Measurements from ENCODE around the gene SRCIN1.
"Not testable (repeated sequence)": the region's sequence is repeated elsewhere in the genome, so short reads cannot be mapped to it uniquely, and the experiment has no call there.

SRCIN1 gene

DNA sequence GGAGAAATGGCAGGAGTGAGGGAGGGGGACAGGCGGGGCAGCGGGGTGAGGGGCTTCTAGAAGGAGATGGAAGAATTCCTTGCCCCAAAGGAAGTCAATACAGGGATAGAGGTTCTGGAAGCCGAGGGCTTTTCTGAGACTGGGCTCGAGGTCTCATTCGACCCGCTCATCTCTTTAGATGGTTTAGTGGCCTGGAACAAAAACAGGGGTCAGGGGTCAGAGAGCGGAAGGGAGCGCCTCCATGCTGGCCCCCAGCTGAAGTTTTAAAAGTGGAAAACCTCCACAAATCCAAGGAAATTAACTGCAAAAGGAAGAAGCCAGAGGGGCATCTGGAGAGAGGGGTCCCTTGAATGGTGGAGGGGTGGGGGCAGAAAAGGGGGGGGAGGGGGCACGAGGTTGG, 72.5 kb downstream of the SRCIN1 start:
- TF ChIP-seq, protein P1, sequence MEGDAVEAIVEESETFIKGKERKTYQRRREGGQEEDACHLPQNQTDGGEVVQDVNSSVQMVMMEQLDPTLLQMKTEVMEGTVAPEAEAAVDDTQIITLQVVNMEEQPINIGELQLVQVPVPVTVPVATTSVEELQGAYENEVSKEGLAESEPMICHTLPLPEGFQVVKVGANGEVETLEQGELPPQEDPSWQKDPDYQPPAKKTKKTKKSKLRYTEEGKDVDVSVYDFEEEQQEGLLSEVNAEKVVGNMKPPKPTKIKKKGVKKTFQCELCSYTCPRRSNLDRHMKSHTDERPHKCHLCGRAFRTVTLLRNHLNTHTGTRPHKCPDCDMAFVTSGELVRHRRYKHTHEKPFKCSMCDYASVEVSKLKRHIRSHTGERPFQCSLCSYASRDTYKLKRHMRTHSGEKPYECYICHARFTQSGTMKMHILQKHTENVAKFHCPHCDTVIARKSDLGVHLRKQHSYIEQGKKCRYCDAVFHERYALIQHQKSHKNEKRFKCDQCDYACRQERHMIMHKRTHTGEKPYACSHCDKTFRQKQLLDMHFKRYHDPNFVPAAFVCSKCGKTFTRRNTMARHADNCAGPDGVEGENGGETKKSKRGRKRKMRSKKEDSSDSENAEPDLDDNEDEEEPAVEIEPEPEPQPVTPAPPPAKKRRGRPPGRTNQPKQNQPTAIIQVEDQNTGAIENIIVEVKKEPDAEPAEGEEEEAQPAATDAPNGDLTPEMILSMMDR (IDR thresholded peaks at IDR 0.05): no peak
- H3K27me3 ChIP-seq (ENCODE audit: control insufficient read depth, insufficient read depth, low read length): no peaks in the 10 kb centered on the region
- no peak overlapping the region for H3K4me2 ChIP-seq (ENCODE audit: low read length)
- no peaks in the 10 kb centered on the region for H3K9me3 ChIP-seq (ENCODE audit: control insufficient read depth, low read length)
- no peaks in the 10 kb centered on the region for H3K4me1 ChIP-seq
- no peaks in the 10 kb centered on the region for H3K79me2 ChIP-seq
- H2AFZ ChIP-seq: no peak overlapping the region
- H3K27ac ChIP-seq: no peak overlapping the region
- no peak overlapping the region for H3K9ac ChIP-seq
- no peak overlapping the region for H3K4me3 ChIP-seq (ENCODE audit: low read depth, low read length)
- no peaks in the 10 kb centered on the region for H3K36me3 ChIP-seq (ENCODE audit: control insufficient read depth, insufficient read depth, low read length)

DNA sequence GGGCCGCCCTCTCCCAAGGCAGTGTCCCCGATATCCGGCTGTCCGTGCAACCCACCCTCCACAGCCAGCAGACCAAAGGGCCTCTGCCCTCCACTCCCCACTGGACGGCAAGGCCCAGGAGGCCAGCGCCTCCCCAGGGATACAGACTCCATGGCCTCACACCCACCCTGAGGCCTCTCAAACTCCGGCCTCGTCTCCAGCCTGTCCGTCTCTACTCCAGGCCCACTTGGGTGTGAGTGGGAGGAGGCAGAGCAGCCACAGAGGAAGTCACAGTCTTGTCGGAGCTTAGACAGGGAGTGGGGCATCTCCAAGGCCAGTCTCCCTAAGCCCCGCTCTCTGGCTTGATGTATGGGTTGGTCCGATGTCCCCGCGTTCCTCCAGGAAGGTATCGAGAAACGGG, 73.3 kb downstream of the SRCIN1 start:
- TF ChIP-seq, protein P1 (IDR thresholded peaks at IDR 0.05): no peak
- Histone ChIP-seq H3K4me1 (no peaks in the 10 kb centered on the region), H3K9me3 (ENCODE audit: control insufficient read depth, low read length) (no peaks in the 10 kb centered on the region), H3K79me2 (no peaks in the 10 kb centered on the region), H3K4me3 (ENCODE audit: low read depth, low read length) (no peak overlapping the region), H3K4me2 (ENCODE audit: low read length) (no peak overlapping the region), H3K36me3 (ENCODE audit: control insufficient read depth, insufficient read depth, low read length) (no peaks in the 10 kb centered on the region), H2AFZ (no peak overlapping the region), H3K9ac (no peak overlapping the region), H3K27ac (no peak overlapping the region), H3K27me3 (ENCODE audit: control insufficient read depth, insufficient read depth, low read length) (no peaks in the 10 kb centered on the region)

DNA sequence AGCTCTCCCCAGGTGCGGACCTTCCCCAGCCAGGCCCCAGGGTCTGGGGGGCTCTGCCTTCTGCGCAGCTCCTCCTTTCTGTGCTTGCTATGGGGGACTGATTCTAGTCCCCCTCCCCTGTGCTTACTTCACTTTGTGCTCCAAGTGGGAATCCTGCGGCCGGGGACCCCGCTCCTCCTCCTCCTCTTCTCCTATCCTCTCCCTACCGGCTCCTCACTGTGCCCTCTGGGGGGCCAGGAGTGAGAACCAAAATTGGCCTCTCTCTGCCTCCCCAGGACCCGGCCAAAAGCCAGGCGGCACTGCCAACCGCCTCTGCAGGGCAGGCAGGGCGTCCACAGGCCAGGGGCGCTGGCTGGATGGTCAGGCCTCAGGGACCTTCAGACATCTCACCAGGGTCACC, 74.0 kb downstream of the SRCIN1 start:
- H3K4me1 ChIP-seq; H3K4me2 ChIP-seq (ENCODE audit: low read length); H3K4me3 ChIP-seq (ENCODE audit: low read depth, low read length); H3K9me3 ChIP-seq (ENCODE audit: control insufficient read depth, low read length); H3K9ac ChIP-seq; H3K36me3 ChIP-seq (ENCODE audit: control insufficient read depth, insufficient read depth, low read length); H3K27me3 ChIP-seq (ENCODE audit: control insufficient read depth, insufficient read depth, low read length); H3K27ac ChIP-seq; H2AFZ ChIP-seq; H3K79me2 ChIP-seq: not testable (repeated sequence)

DNA sequence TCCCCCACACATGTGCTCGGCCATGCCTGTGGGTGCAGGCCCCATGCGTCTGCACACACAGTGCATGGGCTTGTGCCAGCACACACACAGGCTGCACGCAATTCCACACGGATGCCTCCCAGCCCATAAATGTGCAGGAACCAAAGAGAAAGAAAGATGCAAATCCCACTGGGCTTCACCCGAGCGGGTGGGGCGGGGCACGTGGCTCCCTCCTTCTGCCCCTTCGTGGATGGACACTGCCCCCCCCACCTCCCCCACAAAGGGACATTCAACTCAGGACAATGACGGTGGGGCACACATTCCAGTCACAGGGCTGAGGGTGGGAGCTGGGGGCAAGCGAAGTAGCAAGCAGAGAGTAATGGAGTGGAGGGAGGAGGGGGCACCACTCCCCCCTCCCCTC, 74.9 kb downstream of the SRCIN1 start:
- H3K27ac ChIP-seq; H3K4me1 ChIP-seq; H3K79me2 ChIP-seq; H3K36me3 ChIP-seq (ENCODE audit: control insufficient read depth, insufficient read depth, low read length); H3K4me2 ChIP-seq (ENCODE audit: low read length); H3K9ac ChIP-seq; H3K4me3 ChIP-seq (ENCODE audit: low read depth, low read length); H3K9me3 ChIP-seq (ENCODE audit: control insufficient read depth, low read length); H3K27me3 ChIP-seq (ENCODE audit: control insufficient read depth, insufficient read depth, low read length); H2AFZ ChIP-seq: not testable (repeated sequence)

DNA sequence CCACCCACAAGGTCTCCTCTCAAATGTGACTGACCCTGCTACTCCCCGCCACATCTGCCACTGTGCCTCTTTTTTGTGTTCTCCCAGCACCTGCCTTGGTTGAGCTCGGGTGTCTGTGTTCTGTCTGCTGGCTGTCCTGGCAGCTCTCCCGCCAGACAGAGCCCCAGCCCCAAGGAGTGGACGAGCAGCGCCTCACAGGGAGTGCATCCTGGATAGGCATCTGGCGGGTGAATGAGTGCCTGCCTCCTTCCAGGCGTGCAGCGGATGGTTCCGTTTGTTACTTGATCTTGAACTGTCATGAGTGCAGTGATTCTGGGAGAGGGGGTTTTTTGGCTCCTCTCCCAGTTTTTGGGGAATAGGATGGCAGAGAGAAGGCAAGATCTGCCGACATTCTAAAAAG, 77.6 kb downstream of the SRCIN1 start:
- not testable (repeated sequence) for H2AFZ ChIP-seq; H3K27me3 ChIP-seq (ENCODE audit: control insufficient read depth, insufficient read depth, low read length); H3K4me3 ChIP-seq (ENCODE audit: low read depth, low read length); H3K4me1 ChIP-seq; H3K27ac ChIP-seq; H3K36me3 ChIP-seq (ENCODE audit: control insufficient read depth, insufficient read depth, low read length); H3K4me2 ChIP-seq (ENCODE audit: low read length); H3K79me2 ChIP-seq; H3K9ac ChIP-seq; H3K9me3 ChIP-seq (ENCODE audit: control insufficient read depth, low read length)

DNA sequence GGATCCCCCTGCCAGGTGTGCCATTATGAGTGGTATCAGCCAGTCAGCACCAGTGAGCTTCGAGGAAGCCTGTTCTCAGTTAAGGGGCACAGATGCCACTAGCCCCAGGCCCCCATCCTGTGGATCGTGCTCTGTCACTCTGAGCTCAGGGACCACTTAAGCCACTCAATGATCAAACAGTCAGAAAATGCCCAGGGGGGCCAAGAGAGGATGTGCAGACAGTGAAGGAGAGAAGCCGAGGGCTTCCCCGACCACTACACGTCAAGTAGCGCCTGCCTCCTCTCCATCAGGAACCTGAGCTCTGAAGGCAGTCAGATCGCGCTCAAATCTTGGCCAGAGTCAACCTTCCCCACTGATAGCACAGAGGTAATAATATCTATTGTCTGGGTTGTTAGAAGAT, 79.2 kb downstream of the SRCIN1 start:
- H3K36me3 ChIP-seq (ENCODE audit: control insufficient read depth, insufficient read depth, low read length); H3K9ac ChIP-seq; H3K4me1 ChIP-seq; H3K4me3 ChIP-seq (ENCODE audit: low read depth, low read length); H3K27ac ChIP-seq; H3K79me2 ChIP-seq; H3K4me2 ChIP-seq (ENCODE audit: low read length); H3K27me3 ChIP-seq (ENCODE audit: control insufficient read depth, insufficient read depth, low read length); H3K9me3 ChIP-seq (ENCODE audit: control insufficient read depth, low read length); H2AFZ ChIP-seq: not testable (repeated sequence)

DNA sequence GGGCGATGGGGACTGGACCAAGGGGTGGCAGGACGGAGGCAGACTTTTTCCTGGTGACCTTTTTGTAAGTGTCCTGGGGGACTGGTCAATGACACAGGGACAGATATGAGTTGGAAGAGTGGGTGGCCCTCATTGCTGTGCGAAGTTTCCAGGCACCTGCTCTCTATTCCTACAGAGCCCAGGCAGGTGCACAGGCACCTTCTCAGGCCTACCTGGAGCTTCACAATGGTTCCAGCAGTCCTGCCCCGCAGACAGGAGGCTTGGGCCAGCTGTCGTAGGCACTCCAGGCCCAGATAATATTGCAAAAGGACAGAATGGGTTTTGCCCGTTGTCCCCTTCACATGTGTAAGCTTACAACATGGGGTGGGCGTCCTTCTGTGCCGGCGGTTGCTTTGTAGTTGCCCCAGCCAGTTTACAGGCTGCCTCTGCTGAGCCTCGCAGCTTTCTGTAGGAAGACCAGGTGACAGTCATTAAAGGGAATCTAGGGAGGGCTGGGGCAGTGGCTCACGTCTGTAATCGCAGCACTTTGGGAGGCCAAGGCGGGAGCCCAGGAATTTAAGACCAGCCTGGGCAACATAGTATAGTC, 93.2 kb downstream of the SRCIN1 start:
- Histone ChIP-seq H3K27ac (no peak overlapping the region), H3K36me3 (ENCODE audit: control insufficient read depth, insufficient read depth, low read length) (no peaks in the 10 kb centered on the region), H3K9me3 (ENCODE audit: control insufficient read depth, low read length) (no peaks in the 10 kb centered on the region), H3K4me3 (ENCODE audit: low read depth, low read length) (no peak overlapping the region), H2AFZ (no peak overlapping the region), H3K4me1 (peaks cover 3% of the 10 kb centered on the region), H3K9ac (no peak overlapping the region), H3K79me2 (no peaks in the 10 kb centered on the region), H3K27me3 (ENCODE audit: control insufficient read depth, insufficient read depth, low read length) (no peaks in the 10 kb centered on the region), H3K4me2 (ENCODE audit: low read length) (no peak overlapping the region)
- TF ChIP-seq, protein P1 (IDR thresholded peaks at IDR 0.05): no peak
